ENCODE measurements around the gene WWTR1. TPM values are rescaled to one million over a fixed set of nuclear protein-coding genes. Genes with fewer than 3 reads are reported as not detected.
A peak's percentile ranks its signal among the peaks of the same experiment; 100 is the strongest.

Gene WWTR1
- polyA plus RNA-seq, 2 of the 4 experiments (the other 2 are of a cell fraction), result 99.7 to 164 TPM

- no peak for TF ChIP-seq PHF8 (IDR thresholded peaks at IDR 0.05; ENCODE audit: borderline replicate concordance, low read depth)
- no peak for TF ChIP-seq TFCP2L1 (CRISPR knock-in tag; IDR thresholded peaks at IDR 0.05)
- no peak for TF ChIP-seq RNF2 (IDR thresholded peaks at IDR 0.05; ENCODE audit: borderline replicate concordance, low read depth)
- TF ChIP-seq GATA3 (IDR thresholded peaks at IDR 0.05; ENCODE audit: borderline replicate concordance), result no peak; the same call in 1 of the 2 replicates
- TF ChIP-seq ELK1 (IDR thresholded peaks at IDR 0.05; ENCODE audit: low read depth, low read length), result no peak
- 0 out of 2 replicates have a peak, but pooled peaks have one; percentile 9 for TF ChIP-seq POLR2A (IDR thresholded peaks at IDR 0.05; ENCODE audit: low read length)
- no peak for TF ChIP-seq USF2 (IDR thresholded peaks at IDR 0.05)
- TF ChIP-seq HOXB13 (CRISPR knock-in tag; IDR thresholded peaks at IDR 0.05; ENCODE audit: low read depth), result no peak
- TF ChIP-seq CTCF (IDR thresholded peaks at IDR 0.05), result no peak
- TF ChIP-seq PBX3 (IDR thresholded peaks at IDR 0.05), result no peak
- TF ChIP-seq REST (IDR thresholded peaks at IDR 0.05), result no peak
- peak; percentile 96 for TF ChIP-seq MAFK (IDR thresholded peaks at IDR 0.05; ENCODE audit: partially characterized antibody)
- no peak; a peak in 1 of 5 replicates for TF ChIP-seq RAD21 (conservative IDR thresholded peaks at IDR 0.05 in 1 of 2, IDR thresholded peaks at IDR 0.05 in 1 of 2)
- TF ChIP-seq ZC3H11A (IDR thresholded peaks at IDR 0.05), result no peak
- TF ChIP-seq JUNB (IDR thresholded peaks at IDR 0.05), result peak; percentile 78
- TF ChIP-seq BCL3 (IDR thresholded peaks at IDR 0.05), result 0 out of 3 replicates have a peak, but pooled peaks have one; percentile 45
- peak; percentile 30 to 36; a peak in 2 of 5 replicates for TF ChIP-seq EP300 (IDR thresholded peaks at IDR 0.05)
- peak; percentile 26; the same call in 1 of the 2 replicates for TF ChIP-seq NFE2L2 (conservative IDR thresholded peaks at IDR 0.05; ENCODE audit: low read length)
- peak; percentile 58; the same call in 1 of the 2 replicates for TF ChIP-seq MAX (IDR thresholded peaks at IDR 0.05)
- no peak for TF ChIP-seq KDM1A (IDR thresholded peaks at IDR 0.05; ENCODE audit: low read depth)
- TF ChIP-seq HOXA7 (CRISPR knock-in tag; IDR thresholded peaks at IDR 0.05), result no peak
- no peak for TF ChIP-seq HMGXB4 (CRISPR knock-in tag; IDR thresholded peaks at IDR 0.05; ENCODE audit: borderline replicate concordance)
- no peak for TF ChIP-seq EHMT2 (IDR thresholded peaks at IDR 0.05; ENCODE audit: low read depth)
- no peak for TF ChIP-seq ZSCAN20 (CRISPR knock-in tag; IDR thresholded peaks at IDR 0.05)
- no peak for TF ChIP-seq FOXS1 (CRISPR knock-in tag; IDR thresholded peaks at IDR 0.05)
- no peak for TF ChIP-seq TP53 (CRISPR knock-in tag; IDR thresholded peaks at IDR 0.05)
- TF ChIP-seq CBX8 (IDR thresholded peaks at IDR 0.05), result no peak
- no peak for TF ChIP-seq RCOR1 (IDR thresholded peaks at IDR 0.05; ENCODE audit: low read depth, low read length)
- TF ChIP-seq HDAC2 (IDR thresholded peaks at IDR 0.05), result no peak
- TF ChIP-seq FOSB (CRISPR knock-in tag; IDR thresholded peaks at IDR 0.05), result no peak
Measured at GRCh38 chr3:149581681-149582370, 76.0 kb downstream of the WWTR1 start (continued).
